DMS53 (cell line): ENCODE measurements around the gene RGS10.
"Not testable (repeated sequence)": the region's sequence is repeated elsewhere in the genome, so short reads cannot be mapped to it uniquely, and the experiment has no call there.

Experiments used
- DNase-seq: peaks from one replicate; lab custom pipeline; 2025; lab: John Stamatoyannopoulos, UW

The RGS10 gene

GRCh38 chr10:119468542-119469324 lies 73.8 kb downstream of the RGS10 start:
- DNase-seq, result no peak

DNA sequence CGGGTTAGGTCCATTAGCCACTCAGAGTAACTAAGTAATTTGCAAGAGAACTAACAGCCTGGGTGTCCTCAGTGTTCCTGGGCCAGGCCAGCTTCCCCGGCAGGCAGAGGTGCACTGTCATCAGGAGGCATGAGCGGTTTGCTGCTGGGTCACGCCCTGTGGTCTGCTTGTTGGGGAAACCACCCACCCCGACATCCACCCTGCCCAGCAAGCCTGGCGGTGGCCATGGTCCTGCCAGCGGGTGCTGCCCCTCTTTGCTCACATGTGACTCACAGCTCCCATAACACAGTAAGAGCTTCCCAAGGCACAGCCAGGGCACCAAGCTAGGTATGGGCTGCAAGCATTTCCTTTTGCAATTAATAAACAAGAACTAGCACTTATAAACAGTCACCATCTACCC lies 75.9 kb downstream of the RGS10 start:
- no peak for DNase-seq

- no peak for DNase-seq
Observed at GRCh38 chr10:119466076-119466475, 76.4 kb downstream of the RGS10 start.

GRCh38 chr10:119465085-119465484 lies 77.4 kb downstream of the RGS10 start:
- DNase-seq, result no peak

DNA sequence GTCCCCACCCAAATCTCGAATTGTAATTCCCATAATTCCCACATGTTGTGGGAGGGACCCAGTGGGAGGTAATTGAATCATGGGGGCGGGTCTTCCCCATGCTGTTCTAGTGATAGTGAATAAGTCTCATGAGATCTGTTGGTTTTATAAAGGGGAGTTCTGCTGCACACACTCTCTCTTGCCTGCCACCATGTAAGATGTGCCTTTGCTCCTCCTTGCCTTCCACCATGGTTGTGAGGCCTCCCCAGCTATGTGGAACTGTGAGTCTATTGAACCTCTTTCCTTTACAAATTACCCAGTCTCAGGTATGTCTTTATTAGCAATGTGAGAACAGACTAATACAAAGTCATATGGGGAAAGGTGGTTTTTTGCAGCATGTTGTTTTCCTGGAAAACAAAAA lies 79.3 kb downstream of the RGS10 start:
- not testable (repeated sequence) for DNase-seq

DNA sequence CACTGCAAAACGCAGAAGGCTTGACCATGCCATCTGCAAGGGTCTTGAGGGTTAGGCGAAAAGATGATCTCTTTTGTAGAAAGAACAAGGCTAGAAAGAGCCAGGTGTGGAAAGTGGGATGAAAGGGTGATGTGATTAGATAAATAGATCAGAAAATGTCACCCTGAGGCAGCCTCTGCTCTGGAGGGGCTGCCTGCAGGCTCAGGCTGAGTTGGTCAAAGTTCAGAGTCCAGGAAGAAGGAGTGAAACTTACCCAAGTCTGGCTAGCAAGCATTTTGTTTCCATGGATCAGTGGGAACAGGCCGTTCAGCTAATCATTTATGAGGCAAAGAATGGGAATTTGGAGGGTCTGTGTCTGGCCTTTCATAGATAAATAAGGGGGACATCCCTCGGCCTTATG lies 79.7 kb downstream of the RGS10 start:
- DNase-seq, result no peak

DNA sequence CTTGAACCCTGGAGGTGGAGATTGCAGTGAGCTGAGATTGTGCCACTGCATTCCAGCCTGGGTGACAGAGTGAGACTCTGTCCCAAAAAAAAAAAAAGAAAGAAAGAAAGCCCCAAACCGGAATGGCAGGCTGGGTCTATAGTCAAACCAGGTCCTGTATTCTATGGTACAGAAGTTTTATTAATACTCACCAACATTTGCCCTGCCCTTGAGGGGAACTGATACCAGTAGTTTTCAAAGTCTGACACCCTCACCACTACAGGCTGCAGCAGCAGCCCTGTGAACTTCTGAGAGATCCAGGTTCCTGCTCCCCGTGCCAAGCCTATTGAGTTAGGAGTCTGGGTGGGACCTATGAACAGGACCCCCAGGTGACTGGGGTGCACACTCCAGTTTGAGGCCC lies 80.6 kb downstream of the RGS10 start:
- DNase-seq, result no peak

- no peak for DNase-seq
Observed at GRCh38 chr10:119461380-119461779, 81.1 kb downstream of the RGS10 start.

DNA sequence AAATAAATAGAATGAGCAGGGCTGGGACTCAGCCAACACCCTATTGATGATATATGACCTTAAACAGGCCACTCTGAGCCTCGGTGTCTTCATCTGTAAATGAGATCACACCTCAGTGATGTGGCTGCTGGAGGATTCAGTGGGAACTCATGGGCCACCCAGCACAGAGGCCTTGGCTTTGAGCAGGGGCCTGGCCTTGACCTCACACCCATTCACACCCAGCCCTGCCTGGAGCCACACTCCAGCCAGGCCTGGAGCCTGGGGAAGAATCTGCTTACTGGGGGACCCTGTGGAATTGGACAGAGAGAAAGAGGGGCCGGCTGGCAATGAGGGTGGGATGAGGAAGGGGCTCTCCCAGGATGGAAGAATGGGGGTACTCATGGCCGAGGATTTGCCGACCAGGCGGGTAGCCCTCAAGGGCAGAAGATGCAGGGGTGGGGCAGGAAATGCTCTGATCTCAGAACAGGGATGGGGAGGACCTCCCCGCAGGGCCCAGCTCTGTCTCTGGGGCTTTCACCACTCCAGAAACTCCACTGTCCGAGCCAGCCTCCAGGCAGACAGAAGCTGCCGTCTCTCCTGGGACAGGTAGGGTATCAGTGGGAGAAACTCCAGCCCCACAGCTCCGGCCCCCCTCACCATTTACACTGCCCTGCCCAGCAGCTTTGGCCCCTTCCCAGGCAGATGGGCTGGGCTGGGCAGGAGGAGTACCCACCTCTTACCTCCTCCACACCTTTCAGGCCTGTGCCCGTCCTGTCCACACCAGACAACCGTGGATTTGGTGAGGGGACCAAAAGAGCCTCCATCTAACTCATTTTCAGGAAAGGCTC lies 81.9 kb downstream of the RGS10 start:
- no peak for DNase-seq

- DNase-seq, result no peak
Observed at GRCh38 chr10:119459681-119460340, 82.7 kb downstream of the RGS10 start.

DNA sequence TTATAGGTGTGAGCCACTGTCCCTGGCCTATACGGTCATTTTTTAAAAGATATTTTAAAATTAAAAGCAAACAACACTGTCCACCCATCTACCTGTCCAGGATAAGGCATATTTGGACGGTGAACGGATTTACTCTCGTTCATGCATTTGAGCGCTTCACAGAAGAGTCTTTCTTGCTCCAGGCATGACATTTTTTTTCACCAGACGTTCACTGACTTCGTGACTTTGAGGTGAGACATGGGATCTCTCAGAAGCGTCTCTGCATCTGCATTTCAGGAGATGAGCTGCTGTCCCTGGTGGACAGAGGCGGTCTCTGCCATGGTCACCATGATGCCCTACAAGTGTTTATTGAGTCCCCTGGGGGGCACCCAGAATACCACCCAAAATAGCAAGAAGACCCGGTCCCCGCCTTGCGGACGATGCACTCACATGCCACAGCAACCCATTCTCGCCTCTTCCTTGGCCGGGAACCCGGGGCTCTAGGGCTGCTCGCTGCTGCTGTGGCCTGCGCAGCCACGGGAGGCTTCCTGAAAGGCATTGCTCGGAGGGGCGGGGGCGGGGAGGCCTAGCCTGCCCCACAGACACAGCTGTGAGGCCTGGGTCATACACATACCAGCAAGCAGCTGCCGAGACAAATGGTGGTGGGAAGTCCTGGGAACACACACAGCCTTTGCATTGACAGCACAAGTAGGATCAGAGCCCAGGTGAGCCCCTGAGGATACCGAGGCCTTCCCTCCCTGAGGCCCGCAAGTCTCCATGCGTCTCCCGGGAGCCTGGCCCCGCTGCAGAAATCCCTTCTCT lies 84.4 kb downstream of the RGS10 start:
- DNase-seq, result no peak

DNA sequence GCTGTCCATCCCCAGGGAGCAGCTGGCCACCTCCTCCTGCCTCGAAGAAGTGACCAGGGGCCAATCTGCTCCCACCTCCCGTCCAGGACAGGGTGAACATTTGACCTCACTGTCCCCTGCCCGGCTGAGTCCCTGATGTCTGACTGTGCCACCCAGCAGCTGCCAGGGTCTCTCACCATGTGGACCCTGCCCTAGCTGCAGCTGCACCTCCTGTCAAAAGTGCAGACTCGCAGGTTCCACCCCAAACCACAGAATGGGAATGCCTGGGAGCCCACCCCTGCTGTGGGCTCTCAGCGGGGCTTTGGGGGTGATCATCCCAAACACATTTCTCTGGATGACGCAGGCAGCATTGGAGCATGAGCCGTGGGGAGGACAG lies 86.1 kb downstream of the RGS10 start:
- no peak for DNase-seq

GRCh38 chr10:119455609-119456434 lies 86.7 kb downstream of the RGS10 start:
- DNase-seq, result no peak

DNA sequence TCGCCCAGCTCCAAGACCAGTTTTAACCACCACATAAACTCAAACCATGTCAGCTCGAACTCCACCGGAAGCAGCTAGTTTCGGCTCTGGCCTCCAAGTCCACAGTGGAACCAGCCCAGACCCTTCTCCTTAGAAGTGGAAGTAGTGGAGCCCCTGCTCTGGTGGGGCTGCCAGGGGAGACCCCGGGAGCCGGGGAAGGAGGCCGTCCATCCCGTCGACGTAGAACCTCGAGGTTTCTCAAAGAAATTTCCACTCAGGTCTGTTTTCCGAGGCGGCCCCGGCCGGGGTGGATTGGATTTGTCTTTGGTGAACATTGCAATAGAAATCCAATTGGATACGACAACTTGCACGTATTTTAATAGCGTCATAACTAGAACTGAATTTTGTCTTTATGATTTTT lies 87.5 kb downstream of the RGS10 start:
- DNase-seq, result no peak

DNA sequence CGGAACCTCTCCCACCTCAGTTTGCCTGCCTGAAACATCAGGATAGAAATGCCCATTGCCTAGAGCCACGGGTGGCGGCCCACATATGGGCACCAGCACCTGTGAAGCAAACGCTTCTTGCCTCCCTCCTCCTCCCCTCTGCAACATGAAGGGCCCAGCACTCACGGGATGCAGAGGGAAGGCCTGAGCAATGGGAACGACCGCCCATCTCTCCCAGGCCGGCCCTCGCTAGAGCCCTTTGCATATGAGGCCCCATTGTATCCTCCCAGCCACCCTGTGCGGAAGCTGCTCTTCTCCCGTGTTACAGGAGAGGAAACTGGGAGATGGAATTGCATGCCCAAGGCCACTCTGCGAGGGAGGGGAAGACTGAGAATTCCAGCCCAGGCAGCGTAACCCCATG lies 88.2 kb downstream of the RGS10 start:
- no peak for DNase-seq

GRCh38 chr10:119453313-119453712 lies 89.2 kb downstream of the RGS10 start:
- no peak for DNase-seq

DNA sequence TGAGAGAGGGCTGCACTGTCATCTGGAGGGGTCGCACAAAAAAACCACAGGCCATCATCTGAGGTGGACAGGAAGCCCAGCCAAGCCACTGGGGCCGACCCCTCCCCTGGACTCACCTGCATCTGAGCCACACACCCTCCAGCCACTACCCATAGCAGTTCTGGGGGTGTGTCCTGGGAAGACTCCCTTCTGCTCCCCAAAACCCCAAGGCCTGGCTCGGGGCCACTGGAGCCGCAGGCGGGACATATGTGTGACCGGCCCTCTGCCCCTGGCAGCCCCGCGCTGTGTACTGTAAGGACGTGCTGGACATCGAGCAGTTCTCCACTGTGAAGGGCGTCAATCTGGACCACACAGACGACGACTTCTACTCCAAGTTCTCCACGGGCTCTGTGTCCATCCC lies 90.1 kb downstream of the RGS10 start:
- DNase-seq, result no peak

GRCh38 chr10:119451300-119451896 lies 91.1 kb downstream of the RGS10 start:
- no peak for DNase-seq

DNA sequence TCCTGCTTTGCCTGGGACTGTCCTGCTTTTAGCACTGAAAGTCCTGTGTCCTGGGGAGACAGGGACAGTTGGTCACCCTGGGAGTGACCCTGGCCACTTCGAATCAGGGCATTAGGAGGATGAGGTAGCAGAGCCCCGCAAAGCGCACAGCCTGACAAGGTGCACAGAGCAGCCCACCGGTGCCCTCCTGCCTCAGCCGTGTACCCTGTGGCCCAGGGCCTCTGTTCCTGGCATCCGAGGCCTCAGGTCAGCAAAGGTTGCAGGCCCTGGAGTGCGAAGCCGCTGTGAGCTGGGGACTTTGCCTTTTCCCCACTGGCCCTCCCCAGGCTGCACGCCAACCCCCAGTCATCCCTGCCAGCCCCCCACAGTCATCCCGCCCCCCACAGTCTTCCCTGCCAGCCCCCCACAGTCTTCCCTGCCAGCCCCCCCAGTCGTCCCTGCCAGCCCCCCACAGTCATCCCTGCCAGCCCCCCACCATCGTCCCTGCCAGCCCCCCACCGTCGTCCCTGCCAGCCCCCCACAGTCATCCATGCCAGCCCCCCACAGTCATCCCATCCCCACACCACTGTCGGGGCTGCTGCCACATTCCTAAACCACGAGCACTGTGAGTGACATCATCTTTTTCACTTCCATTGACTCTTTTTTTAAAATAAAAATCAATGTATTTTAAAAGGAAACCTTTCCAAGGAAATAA lies 91.8 kb downstream of the RGS10 start:
- no peak for DNase-seq
